Left lobe of liver (tissue), 2 donors: ENCODE results near the gene PLAAT4. TPM values are rescaled to one million over a fixed set of nuclear protein-coding genes. Genes with fewer than 3 reads are reported as not detected.
A peak's percentile ranks its signal among the peaks of the same experiment; 100 is the strongest.
"Not testable (repeated sequence)": the region's sequence is repeated elsewhere in the genome, so short reads cannot be mapped to it uniquely, and the experiment has no call there.

Source experiments
- ATAC-seq: fragments of 200-7000 bp; cut with Tn5 transposase; one replicate; pipeline ENCODE4 v1.9.1; 2020; ENCODE audit warnings: mild to moderate bottlenecking, moderate library complexity
- DNase-seq: peaks from one replicate; pipeline ENCODE4 v3.0.0-alpha.2; 2020; ENCODE audit warnings: low spot score
- total RNA-seq: library from RNA; stranded (reverse); gene quantifications from one replicate; pipeline ENCODE4 v1.2.1, GENCODE V29; 2021
- donor health status: DM: no; HTN: no; CAD: no; lungs with moderate emphysema.
- donor health status: DM: no; HTN: yes; CAD: no.

Gene PLAAT4
- total RNA-seq, 1 donor from 2014 or later: 47.6 TPM

DNA sequence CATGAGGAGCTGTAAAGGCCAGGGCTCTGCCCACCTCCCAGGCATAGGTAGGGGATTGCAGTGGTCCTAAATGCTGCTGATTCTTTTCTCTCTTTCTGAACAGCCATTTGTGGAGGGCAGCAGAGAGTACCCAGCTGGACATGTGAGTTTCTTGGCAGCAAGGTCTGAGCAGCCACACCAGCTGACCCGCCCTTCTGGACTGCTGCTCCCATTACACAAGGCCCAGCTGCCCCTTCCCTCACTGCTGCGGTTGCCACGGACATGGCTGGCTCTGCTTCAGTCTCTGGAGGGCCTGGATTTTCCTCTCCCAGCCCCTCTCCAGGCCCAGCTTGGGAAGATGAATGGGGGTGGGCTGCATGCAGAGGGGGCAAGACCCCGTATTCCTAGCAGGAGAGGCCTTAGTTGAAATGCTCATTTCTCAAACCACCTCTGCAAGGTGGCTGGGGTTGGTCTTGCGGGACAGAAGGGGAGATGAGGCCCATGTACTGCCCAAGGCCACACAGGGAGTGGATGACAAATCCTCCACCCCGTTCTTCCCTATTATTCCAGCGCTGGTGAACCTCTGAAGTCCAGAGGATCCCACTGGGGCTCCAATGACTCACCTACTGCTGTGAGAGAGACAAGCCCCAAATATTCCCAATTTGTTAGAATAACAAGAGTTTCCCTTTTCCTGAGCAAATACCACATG, 26.1 kb upstream of the PLAAT4 start:
- DNase-seq (peak; percentile 88), ATAC-seq (peak; percentile 83)

DNA sequence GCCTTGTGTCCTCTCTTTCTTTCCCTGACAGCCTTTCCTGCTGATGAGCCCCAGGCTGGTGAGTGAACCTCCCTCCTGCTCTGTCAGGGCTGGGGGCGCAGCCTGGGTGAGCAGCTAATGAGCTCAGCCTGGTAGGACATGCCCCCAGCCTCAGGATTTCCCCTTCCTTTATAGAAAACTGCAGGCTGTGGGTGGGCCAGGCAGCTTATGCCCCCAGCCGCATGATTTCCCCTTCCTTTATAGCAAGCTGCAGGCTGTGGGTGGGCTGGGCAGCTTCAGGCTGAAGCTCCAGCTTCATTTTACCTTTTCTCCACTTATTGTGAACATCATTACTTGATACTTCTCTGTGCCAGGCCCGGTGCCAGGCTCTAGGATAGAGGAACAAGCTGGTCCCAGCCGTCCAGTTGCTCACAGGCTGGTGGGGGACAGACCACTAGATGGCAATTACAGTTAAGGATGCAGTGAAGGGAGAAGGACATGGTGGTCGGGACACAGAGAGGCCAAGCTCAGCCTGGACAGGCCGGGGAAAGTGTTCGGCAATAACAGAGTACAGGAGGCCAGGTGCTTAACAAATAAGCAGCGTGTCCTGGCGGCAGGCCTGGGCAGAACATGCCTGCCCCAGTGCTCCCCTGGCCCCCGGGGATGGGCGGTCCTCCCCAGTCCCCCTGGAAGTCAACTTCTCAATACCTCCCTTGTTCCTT, 25.4 kb upstream of the PLAAT4 start:
- no peak for DNase-seq
- ATAC-seq: peak; percentile 67

DNA sequence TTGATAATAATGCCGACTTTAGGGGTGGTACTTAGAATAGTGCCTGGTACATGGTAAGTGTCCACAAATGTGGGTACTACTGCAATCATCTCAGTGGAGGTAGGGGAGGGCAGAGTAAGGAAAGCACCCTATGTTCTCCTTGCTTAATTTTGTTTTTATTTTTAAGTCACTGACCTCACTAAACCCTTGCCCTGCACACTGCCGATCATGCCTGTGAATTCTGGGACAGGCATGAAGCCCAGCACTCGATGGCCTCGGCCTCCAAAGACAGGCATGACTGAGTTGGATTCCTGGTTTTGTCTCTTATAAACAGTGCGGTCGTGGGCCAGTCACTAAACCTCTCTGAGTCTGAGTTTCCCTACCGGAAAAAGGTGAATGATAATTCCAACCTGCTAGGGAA, 23.8 kb upstream of the PLAAT4 start:
- peak; percentile 5 for ATAC-seq
- no peak for DNase-seq

DNA sequence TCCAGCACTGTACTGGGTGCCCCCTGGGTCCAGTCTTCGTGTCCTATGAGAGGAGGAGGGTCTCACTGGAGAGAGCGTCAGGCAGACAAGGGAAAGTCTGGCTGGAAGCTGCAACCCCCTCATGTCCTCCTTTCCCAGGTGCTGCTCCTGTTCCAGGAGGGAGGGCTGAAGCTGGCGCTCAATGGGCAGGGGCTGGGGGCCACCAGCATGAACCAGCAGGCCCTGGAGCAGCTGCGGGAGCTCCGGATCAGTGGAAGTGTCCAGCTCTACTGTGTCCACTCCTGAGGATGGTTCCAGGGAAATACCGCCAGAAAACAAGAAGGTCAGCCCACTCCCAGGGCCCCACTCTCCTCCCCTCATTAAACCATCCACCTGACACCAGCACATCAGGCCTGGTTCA, 20.5 kb upstream of the PLAAT4 start:
- DNase-seq (no peak), ATAC-seq (no peak)

DNA sequence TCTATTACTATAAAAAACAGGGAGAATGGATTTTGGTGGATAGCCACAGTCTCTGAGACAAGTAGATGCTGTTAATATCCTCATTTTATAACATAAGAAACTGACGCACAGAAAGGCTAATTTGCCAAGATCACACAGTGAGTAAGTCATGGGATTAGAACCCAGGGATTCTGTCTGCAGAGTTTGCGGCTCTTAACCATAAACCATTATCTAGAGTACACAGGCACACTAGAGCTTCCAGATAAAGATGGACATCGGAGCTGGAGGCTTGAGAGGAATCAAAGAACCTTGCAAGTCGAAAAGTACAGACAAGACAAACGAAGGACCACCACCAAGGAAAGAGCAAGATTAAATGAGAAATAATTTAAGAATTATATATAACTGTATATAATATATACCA, 19.5 kb upstream of the PLAAT4 start:
- no peak for DNase-seq
- ATAC-seq: no peak

DNA sequence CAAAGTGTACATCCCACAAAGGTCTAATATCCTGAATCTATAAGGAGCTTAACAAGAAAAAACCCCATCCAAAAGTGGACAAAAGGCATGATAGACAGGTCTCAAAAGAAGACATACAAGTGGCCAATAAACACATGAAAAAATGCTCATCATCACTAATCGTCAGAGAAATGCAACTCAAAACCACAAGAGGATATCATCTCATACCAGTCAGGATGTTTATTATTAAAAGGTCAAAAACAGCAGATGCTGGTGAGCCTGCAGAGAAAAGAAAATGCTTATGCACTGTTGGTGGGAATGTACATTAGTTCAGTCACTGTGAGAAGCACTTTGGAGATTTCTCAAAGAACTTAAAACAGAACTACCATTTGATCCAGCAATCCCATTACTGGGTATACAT, 18.1 kb upstream of the PLAAT4 start:
- ATAC-seq (no peak), DNase-seq (no peak)

DNA sequence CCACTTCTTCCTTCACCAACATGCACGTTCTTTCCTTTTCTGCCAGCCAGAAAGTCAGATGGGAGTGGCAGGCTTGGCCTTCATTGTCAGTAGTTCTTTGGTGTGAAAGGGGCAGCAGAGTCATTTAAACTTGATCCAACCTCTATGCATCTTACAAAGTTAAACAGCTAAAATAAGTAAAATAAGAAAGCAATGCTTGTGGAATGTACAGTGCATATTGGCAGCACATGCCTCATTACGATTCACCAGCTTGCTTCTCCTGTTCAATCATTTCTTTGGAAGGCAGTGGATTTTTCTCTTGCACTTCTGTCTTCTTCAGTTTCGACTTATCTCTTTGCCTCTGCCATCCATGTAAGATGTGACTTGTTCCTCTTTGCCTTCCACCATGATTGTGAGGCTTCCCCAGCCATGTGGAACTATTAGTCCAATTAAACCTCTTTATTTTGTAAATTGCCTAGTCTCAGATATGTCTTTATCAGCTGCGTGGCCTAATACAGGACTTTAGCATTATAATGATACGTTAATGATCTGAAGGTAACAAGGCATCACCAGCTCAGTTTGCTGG, 15.9 kb upstream of the PLAAT4 start:
- DNase-seq (no peak), ATAC-seq (no peak)

DNA sequence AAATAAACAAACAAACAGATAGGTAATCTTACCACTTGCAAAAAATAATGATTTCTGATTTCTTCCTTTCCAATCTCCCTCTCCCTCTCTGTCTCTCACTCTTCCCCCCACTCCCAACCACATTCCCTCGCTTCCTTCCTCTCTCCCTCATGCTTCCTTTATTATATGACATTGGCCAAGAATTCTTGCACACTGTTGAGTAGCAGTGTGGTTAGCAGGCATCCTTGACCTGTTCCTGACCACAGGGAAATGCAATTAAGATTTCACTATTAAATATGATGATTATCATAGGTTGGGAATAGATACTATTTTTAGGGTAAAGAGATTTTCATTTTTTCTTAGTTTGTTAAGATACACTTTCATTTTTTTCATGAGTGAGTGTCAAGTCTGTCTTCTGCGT, 14.7 kb upstream of the PLAAT4 start:
- ATAC-seq: no peak
- no peak for DNase-seq

DNA sequence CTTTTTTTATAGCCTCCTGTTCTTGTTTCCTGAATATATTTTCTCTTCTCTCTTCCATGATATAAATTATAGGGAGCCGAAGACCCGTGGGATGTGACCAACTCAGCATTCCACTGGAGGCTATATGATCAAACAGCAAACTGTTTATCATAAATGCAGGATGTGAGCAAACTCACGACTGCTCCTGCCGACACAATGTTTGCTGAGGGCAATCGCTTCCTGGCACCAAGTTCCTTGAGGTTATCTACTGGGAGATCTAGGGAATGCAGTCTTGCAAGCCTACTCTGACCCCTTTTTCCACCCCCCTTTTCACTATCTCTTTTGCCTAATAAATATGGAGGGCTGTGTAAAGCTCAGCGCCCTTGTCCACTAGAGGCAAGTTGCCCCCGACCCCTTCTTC, 13.5 kb upstream of the PLAAT4 start:
- ATAC-seq: no peak

DNA sequence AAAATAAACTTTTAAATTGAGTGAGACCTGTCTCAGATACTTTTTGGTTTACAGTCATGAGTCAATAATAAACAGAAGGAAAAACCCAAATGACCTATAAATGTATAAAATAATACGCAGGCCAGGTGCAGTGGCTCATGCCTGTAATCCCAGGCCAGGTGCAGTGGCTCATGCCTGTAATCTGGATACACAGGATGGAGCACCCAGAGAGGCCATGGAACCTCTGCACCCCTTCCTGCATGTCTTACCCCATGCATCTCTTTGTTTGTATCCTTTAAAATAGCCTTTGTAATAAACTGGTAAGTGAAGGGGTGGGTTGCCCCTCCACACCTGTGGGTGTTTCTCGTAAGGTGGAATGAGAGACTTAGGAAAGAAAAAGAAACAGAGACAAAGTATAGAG, 8.9 kb upstream of the PLAAT4 start:
- DNase-seq: no peak
- no peak for ATAC-seq

More for the DNA sequence above, 13.5 kb upstream of the PLAAT4 start:
- no peak for DNase-seq

DNA sequence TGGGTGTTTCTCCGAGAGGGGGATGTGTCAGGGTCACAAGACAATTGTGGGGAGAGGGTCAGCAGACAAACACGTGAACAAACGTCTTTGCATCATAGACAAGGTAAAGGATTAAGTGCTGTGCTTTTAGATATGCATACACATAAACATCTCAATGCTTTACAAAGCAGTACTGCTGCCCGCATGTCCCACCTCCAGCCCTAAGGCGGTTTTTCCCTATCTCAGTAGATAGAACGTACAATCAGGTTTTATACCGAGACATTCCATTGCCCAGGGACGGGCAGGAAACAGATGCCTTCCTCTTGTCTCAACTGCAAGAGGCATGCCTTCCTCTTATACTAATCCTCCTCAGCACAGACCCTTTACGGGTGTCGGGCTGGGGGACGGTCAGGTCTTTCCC, 8.5 kb upstream of the PLAAT4 start:
- DNase-seq, ATAC-seq: not testable (repeated sequence)

DNA sequence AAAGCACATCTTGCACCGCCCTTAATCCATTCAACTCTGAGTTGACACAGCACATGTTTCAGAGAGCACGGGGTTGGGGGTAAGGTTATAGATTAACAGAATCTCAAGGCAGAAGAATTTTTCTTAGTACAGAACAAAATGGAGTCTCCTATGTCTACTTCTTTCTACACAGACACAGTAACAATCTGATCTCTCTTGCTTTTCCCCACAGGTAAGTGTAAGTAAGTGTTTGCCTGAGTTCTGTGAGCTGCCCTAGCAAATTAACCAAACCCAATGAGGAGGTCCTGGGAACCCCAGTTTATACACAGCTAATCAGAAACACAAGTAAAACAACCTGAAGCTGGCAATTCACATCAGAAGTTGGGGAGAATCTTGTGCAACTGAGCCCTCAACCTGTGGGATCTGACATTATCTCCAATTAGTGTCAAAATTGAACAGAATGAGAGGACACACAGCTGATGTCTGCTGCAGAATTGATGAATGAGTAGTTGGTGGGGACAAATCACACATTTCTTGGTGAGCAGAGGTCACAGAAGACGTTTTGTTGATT, 7.8 kb upstream of the PLAAT4 start:
- not testable (repeated sequence) for ATAC-seq, DNase-seq

DNA sequence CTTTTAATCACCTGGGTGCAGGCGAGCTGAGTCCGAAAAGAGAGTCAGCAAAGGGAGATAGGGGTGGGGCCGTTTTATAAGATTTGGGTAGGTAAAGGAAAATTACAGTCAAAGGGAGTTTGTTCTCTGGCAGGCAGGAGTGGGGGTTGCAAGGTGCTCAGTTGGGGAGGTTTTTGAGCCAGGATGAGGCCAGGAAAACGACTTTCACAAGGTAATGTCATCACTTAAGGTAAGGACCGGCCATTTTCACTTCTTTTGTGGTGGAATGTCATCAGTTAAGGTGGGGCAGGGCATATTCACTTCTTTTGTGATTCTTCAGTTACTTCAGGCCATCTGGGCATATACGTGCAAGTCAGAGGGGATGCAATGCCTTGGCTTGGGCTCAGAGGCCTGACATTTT, 7.2 kb upstream of the PLAAT4 start:
- not testable (repeated sequence) for DNase-seq, ATAC-seq

DNA sequence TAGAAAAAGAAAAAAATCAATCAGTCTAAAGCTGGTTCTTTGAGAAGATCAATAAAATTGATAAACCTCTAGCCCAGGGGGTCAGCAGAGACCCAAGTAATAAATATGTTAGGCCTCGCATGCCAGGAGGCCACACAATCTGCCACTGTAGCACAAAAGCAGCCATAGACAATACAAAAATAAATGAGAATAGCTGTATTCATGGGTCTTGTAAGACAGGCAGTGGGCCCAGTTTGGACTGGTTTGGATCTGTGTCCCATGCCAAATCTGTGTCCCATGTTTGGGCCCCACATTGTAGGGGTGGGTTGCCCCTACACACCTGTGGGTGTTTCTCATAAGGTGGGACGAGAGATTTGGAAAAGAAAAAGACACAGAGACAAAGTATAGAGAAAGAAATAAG, 6.6 kb upstream of the PLAAT4 start:
- no peak for ATAC-seq

DNA sequence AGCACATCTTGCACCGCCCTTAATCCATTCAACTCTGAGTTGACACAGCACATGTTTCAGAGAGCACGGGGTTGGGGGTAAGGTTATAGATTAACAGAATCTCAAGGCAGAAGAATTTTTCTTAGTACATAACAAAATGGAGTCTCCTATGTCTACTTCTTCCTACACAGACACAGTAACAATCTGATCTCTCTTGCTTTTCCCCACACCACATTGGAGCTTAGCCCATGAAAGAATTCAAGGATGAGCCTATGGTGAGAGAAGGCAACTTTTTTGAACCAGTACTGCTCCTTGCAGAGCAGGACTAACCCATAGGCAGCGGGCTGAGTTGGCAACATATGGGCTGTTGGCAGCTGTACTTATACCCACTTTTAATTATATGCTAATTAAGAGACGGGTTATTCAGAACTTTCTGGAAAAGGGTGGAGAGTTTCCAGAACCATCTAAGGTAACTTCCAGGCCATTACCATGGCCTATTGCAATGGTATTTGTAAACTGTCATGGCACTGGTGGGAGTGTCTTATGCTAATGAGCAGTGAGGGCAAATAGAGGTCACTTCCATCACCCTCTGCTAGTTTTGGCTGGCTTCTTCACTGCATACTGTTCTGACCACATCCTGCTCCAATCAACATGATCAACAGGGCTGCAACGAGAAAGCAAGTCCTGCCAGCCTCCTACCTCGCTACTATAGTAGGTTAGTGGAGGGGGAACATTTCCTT, 5.4 kb upstream of the PLAAT4 start:
- peak; percentile 96 for ATAC-seq

More for the DNA sequence above, 6.6 kb upstream of the PLAAT4 start:
- DNase-seq: no peak

DNA sequence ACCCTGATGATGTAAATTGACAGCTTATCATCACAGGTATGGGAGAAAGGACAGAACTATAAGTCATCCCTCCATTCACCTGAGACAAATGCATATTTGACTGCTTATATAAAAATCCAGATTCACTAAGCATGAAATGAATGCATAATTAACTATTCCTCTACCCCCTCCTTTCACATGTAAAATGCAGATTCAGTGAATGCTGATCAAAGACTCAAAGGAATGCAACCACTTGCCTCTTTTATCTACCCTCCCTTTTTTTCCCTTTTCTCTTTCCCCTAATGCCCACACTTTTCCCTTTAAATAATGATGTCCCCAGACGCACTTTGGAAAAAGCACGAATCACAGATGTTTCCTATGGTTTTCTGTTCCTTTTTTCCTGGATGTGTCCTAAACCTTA, 4.5 kb upstream of the PLAAT4 start:
- DNase-seq (no peak), ATAC-seq (no peak)

More for the DNA sequence above, 5.4 kb upstream of the PLAAT4 start:
- DNase-seq: not testable (repeated sequence)

DNA sequence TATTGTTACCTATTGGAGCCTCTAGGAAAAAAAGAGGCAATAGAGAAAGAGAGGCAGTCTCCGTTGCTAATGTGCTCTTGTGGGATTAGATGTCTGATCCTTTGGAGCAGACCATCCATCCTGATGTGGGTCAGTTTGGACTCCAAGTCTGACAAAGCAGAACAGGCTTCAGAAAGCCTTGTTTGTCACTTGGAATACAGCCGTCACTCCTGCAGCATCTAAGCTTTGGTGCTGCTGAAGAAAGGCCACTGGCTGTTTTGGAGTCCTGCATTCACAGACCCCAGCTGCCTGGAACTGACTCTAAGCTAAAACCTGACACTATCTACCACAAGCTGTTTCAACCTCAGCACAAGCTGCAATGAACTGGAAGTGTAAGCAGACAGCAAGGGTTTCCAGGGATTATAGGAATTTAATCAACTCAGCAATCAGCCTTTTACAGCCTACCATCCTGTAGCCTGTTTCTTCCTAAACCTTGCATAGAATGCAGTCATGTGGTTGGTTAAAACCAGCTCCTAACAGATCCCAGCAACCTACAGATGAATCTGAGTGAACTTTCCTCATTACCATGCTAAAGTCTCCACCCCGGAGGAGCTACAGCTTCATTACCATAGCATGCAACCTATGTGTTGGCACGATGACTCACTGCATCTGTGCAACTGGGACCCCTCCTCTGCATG, 3.7 kb upstream of the PLAAT4 start:
- no peak for ATAC-seq
- no peak for DNase-seq

DNA sequence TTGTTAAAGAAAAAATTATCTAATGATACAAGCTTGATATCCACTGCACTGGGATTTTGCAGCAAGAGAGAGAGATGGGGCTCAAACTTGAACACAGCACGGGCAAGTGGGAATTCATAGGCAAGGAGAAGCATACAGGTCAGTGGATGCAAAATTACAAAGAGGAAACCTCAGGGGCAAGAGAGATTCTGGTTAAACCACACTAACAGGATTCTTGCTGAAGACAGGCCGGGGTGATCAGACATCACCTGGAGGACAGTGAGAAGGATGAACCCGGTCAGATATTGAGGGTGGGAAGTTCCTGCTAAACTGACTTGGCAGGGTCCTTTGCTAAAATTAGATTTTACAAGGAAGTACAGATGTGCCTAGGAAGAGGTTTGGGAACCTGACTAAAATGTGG, 2.5 kb upstream of the PLAAT4 start:
- no peak for ATAC-seq
- DNase-seq: no peak

DNA sequence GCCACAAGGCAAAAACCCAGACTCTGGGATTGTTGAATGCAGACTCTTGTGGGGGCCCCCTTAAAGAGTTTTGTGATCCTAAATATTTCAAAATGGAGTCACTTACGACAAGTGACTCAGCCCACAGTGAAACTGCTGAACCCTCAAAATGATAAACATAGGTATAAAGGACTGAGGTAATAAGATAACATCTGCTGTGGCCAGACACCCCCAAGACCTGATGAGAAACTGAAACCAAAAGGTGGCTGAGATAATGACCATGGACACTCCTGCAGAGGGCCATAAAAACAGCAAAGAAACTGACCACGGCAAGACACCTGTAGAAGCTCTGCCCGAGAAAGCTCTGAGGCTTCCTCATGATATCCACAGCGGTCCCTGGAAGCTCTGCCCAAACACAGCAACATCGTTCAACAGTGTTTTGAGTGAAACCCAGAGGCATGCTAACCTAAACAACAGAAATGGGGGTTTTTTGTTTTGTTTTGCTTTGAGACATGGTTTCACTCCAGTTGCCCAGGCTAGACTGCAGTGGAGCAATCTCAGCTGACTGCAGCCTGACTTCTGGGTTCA, 1.6 kb upstream of the PLAAT4 start:
- DNase-seq: no peak
- no peak for ATAC-seq

DNA sequence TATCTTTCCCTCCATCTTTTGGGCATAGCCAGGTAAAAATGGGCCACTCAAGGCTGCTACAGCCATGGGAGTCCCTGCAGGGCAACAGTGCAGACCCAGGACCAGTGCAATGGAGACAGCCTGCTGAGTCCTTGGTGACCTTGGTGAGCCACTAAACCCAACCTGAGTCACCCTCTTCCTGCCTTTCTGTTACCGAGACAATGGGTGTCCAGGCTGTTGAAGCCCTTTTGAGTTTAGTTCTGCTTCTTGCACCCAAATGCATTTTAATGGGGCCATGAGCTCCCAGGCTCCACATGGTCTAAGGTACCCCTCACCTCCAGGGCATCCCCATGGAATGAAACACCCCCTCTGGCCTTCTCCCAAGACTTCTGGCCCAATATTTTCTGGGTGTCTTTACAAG, 874 bp upstream of the PLAAT4 start:
- ATAC-seq (no peak), DNase-seq (no peak)
